Common myeloid progenitor, CD34-positive (primary cell): ENCODE measurements around the gene ADAMTS3.

Experiments used
- CTCF ChIA-PET: fragments of 350-600 bp; sonication (Branson Sonifier 250); formaldehyde crosslinking; loops from one replicate; lab custom pipeline; 2021; ENCODE audit warnings: antibody characterized with exemption; lab: Charles Lee
- POLR2A ChIA-PET: fragments of 350-600 bp; sonication (Branson Sonifier 250); formaldehyde crosslinking; loops from one replicate; lab custom pipeline; 2021; ENCODE audit warnings: antibody characterized with exemption; lab: Charles Lee
- DNase-seq, 3 donors: peaks; one replicate each; pipeline versions ENCODE4 v3.0.0 to v3.0.0-alpha.2; 2013
- H3K27ac ChIP-seq, 2 experiments: 1 replicate in 1 of 2; 2 replicates in 1 of 2; pipeline ENCODE4 v1.7.0; 2013; ENCODE audit warnings: inconsistent platforms in 2 of 2, low read length in 2 of 2, mild to moderate bottlenecking in 2 of 2, low read depth in 1 of 2, moderate library complexity in 1 of 2; ENCODE audit not compliant: severe bottlenecking in 2 of 2, insufficient read depth in 1 of 2, poor library complexity in 1 of 2
- H3K27me3 ChIP-seq, 5 experiments: replicated peaks in 2 of 5; 1 replicate in 3 of 5; 2 replicates in 2 of 5; pipeline versions ENCODE4 v1.6.1 to v1.7.0; 2013; ENCODE audit warnings: low read length in 4 of 5, mild to moderate bottlenecking in 2 of 5, moderate library complexity in 2 of 5, inconsistent platforms in 1 of 5; ENCODE audit not compliant: insufficient read depth in 5 of 5, control insufficient read depth in 4 of 5
- H3K36me3 ChIP-seq, 4 experiments: 1 replicate in 2 of 4; 2 replicates in 2 of 4; pipeline versions ENCODE4 v1.6.1 to v1.7.0; 2013; ENCODE audit warnings: low read length in 3 of 4, control low read depth in 1 of 4, mild to moderate bottlenecking in 1 of 4; ENCODE audit not compliant: control insufficient read depth in 4 of 4, insufficient read depth in 4 of 4
- H3K4me1 ChIP-seq, 4 experiments: 1 replicate in 3 of 4; 2 replicates in 1 of 4; pipeline versions ENCODE4 v1.6.1 to v1.7.1; 2013; ENCODE audit warnings: low read length in 3 of 4, mild to moderate bottlenecking in 3 of 4, control low read depth in 1 of 4, inconsistent platforms in 1 of 4, moderate library complexity in 1 of 4; ENCODE audit not compliant: control insufficient read depth in 4 of 4, insufficient read depth in 4 of 4; ENCODE audit errors: control extremely low read depth in 1 of 4
- H3K4me3 ChIP-seq, 7 experiments: 1 replicate in 4 of 7; 2 replicates in 3 of 7; pipeline versions ENCODE4 v1.5.1 to v1.7.0; 2013; ENCODE audit warnings: mild to moderate bottlenecking in 7 of 7, low read length in 6 of 7, moderate library complexity in 6 of 7, inconsistent platforms in 2 of 7, low read depth in 2 of 7, control low read depth in 1 of 7; ENCODE audit not compliant: insufficient read depth in 4 of 7, control insufficient read depth in 1 of 7; ENCODE audit errors: extremely low read depth in 1 of 7
- H3K9me3 ChIP-seq, 5 experiments: 1 replicate in 4 of 5; 2 replicates in 1 of 5; pipeline versions ENCODE4 v1.6.1 to v1.7.1; 2013; ENCODE audit warnings: low read length in 4 of 5, mild to moderate bottlenecking in 2 of 5, inconsistent platforms in 1 of 5, low read depth in 1 of 5, moderate library complexity in 1 of 5; ENCODE audit not compliant: control insufficient read depth in 4 of 5, insufficient read depth in 2 of 5; ENCODE audit errors: control extremely low read depth in 1 of 5
- WGBS: methylation state at CpG from one replicate; pipeline ENCODE4 v1.1.5; 2013; ENCODE audit not compliant: insufficient coverage; 5-methylcytosine and 5-hydroxymethylcytosine counted together

ADAMTS3 gene

DNA sequence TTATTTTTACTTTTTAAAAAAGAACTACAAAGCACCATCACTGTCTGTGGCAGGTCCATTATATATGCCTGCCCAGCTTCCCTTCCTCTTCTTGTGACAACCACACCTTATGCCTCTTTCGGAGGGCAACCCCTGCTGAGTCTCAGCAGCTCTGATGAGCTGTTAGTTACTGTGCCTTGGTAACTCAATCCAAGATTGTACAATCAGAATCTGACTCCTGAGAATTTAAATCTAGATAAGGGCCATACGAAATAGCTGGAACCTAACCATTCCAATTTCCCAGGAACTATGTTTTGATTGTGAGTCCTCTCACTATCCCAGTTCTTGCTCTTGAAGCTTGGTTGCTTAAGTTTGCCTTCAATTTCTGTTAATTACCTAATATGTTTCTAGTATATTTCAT lies 61.9 kb downstream of the ADAMTS3 start:
- Histone ChIP-seq H3K9me3 (no peaks in the 10 kb centered on the region), H3K4me3 (no peak overlapping the region), H3K4me1 (no peaks in the 10 kb centered on the region), H3K36me3 (no peaks in the 10 kb centered on the region), H3K27ac (no peak overlapping the region), H3K27me3 (no peaks in the 10 kb centered on the region)
- ChIA-PET POLR2A (interaction anchor here (0.7 kb wide), 1 partner anchor 1190 kb away, joined by 4 read pairs; no protein-coding TSS in a partner anchor), CTCF (interaction anchor here (1.9 kb wide), 1 partner anchor 514 kb away, joined by 7 read pairs; no protein-coding TSS in a partner anchor)
- WGBS, result no CpG with 5 or more reads among the region's 2 CpGs
- no peak for DNase-seq

DNA sequence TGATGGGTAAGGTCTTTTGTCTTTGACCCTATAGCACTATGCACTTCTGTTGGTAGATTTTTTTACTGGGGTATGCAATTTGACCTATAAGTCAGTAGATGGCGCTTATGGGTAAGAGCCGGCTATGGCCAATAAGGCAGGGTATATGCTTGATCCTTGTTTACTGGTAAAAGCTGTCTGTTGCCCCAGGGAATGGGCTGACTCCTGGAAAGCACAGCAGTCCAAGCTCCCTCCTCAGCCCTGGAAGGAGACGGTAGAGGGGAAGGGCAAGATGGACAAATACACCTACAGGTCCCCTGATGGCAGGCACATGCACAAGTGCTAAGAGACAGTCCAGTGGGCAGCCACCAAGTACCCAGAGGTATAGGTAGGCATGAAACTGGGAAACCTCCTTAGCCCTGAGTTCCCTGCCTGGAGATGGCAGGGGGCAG lies 63.7 kb downstream of the ADAMTS3 start:
- Histone ChIP-seq H3K9me3 (peaks cover 0 to 4% (median 0%) of the 10 kb centered on the region in 5 experiments), H3K4me3 (no peak overlapping the region), H3K36me3 (no peaks in the 10 kb centered on the region), H3K27ac (no peak overlapping the region), H3K27me3 (no peaks in the 10 kb centered on the region), H3K4me1 (no peaks in the 10 kb centered on the region)
- ChIA-PET CTCF (interaction anchor here (1.1 to 2.0 kb wide), 5 partner anchors 15 to 518 kb away, joined by 3 to 7 read pairs (median 5); no protein-coding TSS in a partner anchor), POLR2A (no interaction called here)
- WGBS, result 9% methylated on average over 3 of the region's 3 CpGs
- DNase-seq, result peak; percentile 33 to 57 (median 53)

DNA sequence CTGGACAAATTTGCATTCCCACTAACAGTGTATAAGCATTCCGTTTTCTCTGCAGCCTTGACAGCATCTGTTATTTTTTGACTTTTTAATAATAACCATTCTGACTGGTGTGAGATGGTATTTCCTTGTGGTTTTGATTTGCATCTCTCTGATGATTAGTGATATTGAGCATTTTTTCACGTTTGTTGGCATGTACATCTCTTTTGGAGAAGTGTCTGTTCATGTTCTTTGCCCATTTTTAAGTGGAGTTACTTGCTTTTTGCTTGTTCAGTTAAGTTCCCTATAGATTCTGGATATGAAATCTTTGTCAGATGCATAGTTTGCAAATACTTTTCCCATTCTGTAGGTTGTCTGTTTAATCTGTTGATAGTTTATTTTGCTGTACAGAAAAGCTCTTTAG lies 68.8 kb downstream of the ADAMTS3 start:
- ChIA-PET POLR2A (no interaction called here), CTCF (interaction anchor here (1.3 kb wide), 1 partner anchor 68 kb away, joined by 3 read pairs; no protein-coding TSS in a partner anchor)
- Histone ChIP-seq H3K27me3 (no peaks in the 10 kb centered on the region), H3K36me3 (no peaks in the 10 kb centered on the region), H3K4me3 (no peak overlapping the region), H3K4me1 (no peaks in the 10 kb centered on the region), H3K9me3 (peaks cover 0 to 4% (median 0%) of the 10 kb centered on the region in 5 experiments), H3K27ac (no peak overlapping the region)
- DNase-seq, result no peak
- WGBS, result 100% methylated on average over 1 of the region's 2 CpGs

DNA sequence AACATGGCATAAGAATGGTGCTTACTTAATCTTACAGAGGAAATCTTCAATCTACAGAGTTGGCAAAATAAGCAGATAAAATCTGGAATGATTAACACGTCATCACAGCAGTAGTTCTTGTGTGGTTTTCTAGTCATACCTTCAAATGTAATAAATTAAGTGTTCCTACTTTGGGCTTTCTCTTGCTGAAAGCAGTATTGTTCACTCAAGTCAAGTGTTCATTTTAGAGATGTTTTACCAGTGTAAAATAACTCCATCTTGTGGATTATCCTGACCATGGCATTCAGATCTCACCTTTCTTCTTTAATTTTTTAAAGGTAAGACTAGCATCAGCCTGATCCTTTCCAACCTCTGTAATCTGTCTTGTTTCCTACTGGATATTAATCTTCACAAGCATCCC lies 72.9 kb downstream of the ADAMTS3 start:
- Histone ChIP-seq H3K9me3 (peaks cover 0 to 9% (median 0%) of the 10 kb centered on the region in 5 experiments), H3K27ac (no peak overlapping the region), H3K4me3 (no peak overlapping the region), H3K27me3 (no peaks in the 10 kb centered on the region), H3K36me3 (no peaks in the 10 kb centered on the region), H3K4me1 (no peaks in the 10 kb centered on the region)
- POLR2A ChIA-PET, result no interaction called here
- CTCF ChIA-PET, result no interaction called here
- WGBS, result no CpG with 5 or more reads among the region's 1 CpG
- no peak for DNase-seq

DNA sequence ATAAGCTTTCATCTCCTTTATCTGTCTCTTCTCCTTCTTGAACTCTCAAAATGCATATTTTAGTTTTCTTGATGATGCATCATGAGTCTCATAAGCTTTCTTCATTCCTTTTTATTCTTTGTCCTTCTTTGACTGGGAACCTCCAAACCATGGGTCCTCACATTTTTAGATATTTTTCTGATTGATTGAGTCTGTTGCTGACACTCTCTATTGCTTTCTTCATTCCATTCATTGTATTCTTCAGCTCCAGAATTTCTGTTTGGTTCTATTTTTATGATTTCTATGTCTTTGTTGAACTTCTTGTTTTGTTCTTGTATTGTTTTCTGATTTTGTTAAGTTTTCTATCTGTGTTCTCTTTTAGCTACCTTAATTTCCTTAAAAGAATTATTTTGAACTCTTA lies 74.9 kb downstream of the ADAMTS3 start:
- Histone ChIP-seq H3K36me3 (no peaks in the 10 kb centered on the region), H3K27ac (no peak overlapping the region), H3K9me3 (peaks cover 0 to 5% (median 0%) of the 10 kb centered on the region in 5 experiments), H3K4me3 (no peak overlapping the region), H3K27me3 (no peaks in the 10 kb centered on the region), H3K4me1 (no peaks in the 10 kb centered on the region)
- DNase-seq, result no peak
- ChIA-PET POLR2A (no interaction called here), CTCF (interaction anchor here (1.3 kb wide), 1 partner anchor 10 kb away, joined by 3 read pairs; no protein-coding TSS in a partner anchor)

DNA sequence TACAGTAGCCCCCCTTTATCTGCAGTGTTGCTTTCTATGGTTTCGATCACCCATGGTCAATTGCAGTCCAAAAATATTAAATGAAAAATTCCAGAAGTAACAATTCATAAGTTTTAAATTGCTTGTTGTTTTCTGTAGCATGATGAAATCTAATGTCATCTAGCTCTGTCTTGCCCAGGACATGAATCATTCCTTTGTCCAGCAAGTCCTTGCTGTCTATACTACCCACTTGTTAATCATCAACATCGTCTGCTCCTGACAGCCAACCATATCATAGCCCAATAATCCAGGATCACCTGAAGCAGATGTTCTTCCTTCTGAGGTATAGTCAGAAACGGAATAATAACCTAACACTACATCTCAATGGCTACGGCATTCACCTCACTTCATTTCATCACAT lies 79.8 kb downstream of the ADAMTS3 start:
- POLR2A ChIA-PET, result no interaction called here
- no peaks in the 10 kb centered on the region for H3K36me3 ChIP-seq
- no peak overlapping the region for H3K27ac ChIP-seq
- WGBS, result 100% methylated on average over 2 of the region's 4 CpGs
- no peaks in the 10 kb centered on the region for H3K27me3 ChIP-seq
- DNase-seq, result no peak
- CTCF ChIA-PET, result no interaction called here
- peaks cover 0 to 2% (median 0%) of the 10 kb centered on the region in 5 experiments for H3K9me3 ChIP-seq
- no peaks in the 10 kb centered on the region for H3K4me1 ChIP-seq
- H3K4me3 ChIP-seq, result no peak overlapping the region

DNA sequence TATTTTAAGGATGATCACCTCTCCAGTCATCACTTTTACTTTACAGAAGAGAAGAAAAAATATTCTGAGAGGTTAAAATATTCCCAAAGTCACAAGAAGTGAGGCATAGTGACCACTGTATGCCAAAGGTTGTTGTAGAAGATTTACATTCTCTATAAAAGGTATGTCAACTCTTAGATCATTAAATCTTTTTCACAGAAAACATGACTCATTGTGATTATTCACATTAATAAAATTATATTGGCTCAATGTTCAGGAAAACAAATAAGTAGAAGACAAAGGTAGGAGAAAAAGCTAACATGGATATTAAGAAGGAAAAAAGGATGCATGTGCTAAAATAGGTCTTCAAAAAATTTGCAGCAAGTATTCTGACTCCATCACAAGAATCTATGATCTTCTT lies 82.0 kb downstream of the ADAMTS3 start:
- H3K27ac ChIP-seq, result no peak overlapping the region

More for the DNA sequence above, 82.0 kb downstream of the ADAMTS3 start:
- H3K27me3 ChIP-seq, result no peaks in the 10 kb centered on the region
- ChIA-PET CTCF (no interaction called here), POLR2A (no interaction called here)
- DNase-seq, result no peak
- no peak overlapping the region for H3K4me3 ChIP-seq
- H3K4me1 ChIP-seq, result no peaks in the 10 kb centered on the region
- peaks cover 0 to 1% (median 0%) of the 10 kb centered on the region in 5 experiments for H3K9me3 ChIP-seq
- H3K36me3 ChIP-seq, result no peaks in the 10 kb centered on the region
